ENCODE measurements around the gene ZCWPW1.
"Not testable (repeated sequence)": the region's sequence is repeated elsewhere in the genome, so short reads cannot be mapped to it uniquely, and the experiment has no call there.

Gene ZCWPW1

DNA sequence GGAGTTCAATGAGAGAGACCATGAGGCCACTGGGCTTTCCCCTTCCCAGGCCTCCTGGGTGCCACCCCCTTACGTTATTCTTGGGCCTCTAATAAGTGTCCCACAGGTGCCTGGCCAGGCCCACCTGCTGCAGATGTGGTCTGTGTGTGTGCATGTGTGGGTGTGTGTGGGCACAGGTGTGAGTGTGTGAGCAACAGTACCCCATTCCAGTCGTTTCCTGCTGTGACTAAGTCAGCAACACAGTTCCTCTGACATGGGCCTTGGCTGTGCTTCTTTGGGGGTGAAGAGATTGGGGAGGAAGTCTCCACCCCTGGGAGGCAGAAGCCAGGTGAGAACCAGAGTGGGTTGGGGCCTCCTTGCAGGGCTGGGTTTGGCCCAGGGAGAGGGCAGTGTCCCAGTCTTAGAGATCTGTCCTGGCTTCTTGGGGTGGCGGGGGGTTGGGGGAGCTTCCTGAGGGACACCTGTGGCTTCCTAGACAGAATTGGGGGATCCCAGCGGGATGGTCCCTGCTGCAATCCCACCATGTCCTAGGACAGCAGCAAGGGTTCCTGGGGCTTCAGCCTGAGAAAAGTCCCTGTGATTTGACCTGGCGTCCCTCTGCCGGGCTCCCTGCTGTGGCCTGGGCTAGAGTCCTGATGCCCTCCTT is 74.7 kb downstream of the ZCWPW1 start:
- ATAC-seq: no peak
- TF ChIP-seq ZNF565 (CRISPR knock-in tag; conservative IDR thresholded peaks at IDR 0.05; ENCODE audit: low read depth) (no peak), ZNF70 (CRISPR knock-in tag; IDR thresholded peaks at IDR 0.05) (no peak), ARNTL (CRISPR knock-in tag; IDR thresholded peaks at IDR 0.05; ENCODE audit: borderline replicate concordance, low read depth) (no peak), PPARA (CRISPR knock-in tag; IDR thresholded peaks at IDR 0.05; ENCODE audit: borderline replicate concordance) (no peak), CSDC2 (CRISPR knock-in tag; IDR thresholded peaks at IDR 0.05) (no peak), ZFP30 (CRISPR knock-in tag; IDR thresholded peaks at IDR 0.05) (no peak), TCF4 (CRISPR knock-in tag; IDR thresholded peaks at IDR 0.05; ENCODE audit: borderline replicate concordance) (no peak), BACH2 (CRISPR knock-in tag; IDR thresholded peaks at IDR 0.05; ENCODE audit: borderline replicate concordance) (no peak), ZNF8 (CRISPR knock-in tag; IDR thresholded peaks at IDR 0.05) (no peak), ISL1 (CRISPR knock-in tag; IDR thresholded peaks at IDR 0.05) (no peak), ESRRG (CRISPR knock-in tag; IDR thresholded peaks at IDR 0.05) (no peak)
- TF ChIP-seq, protein P1, sequence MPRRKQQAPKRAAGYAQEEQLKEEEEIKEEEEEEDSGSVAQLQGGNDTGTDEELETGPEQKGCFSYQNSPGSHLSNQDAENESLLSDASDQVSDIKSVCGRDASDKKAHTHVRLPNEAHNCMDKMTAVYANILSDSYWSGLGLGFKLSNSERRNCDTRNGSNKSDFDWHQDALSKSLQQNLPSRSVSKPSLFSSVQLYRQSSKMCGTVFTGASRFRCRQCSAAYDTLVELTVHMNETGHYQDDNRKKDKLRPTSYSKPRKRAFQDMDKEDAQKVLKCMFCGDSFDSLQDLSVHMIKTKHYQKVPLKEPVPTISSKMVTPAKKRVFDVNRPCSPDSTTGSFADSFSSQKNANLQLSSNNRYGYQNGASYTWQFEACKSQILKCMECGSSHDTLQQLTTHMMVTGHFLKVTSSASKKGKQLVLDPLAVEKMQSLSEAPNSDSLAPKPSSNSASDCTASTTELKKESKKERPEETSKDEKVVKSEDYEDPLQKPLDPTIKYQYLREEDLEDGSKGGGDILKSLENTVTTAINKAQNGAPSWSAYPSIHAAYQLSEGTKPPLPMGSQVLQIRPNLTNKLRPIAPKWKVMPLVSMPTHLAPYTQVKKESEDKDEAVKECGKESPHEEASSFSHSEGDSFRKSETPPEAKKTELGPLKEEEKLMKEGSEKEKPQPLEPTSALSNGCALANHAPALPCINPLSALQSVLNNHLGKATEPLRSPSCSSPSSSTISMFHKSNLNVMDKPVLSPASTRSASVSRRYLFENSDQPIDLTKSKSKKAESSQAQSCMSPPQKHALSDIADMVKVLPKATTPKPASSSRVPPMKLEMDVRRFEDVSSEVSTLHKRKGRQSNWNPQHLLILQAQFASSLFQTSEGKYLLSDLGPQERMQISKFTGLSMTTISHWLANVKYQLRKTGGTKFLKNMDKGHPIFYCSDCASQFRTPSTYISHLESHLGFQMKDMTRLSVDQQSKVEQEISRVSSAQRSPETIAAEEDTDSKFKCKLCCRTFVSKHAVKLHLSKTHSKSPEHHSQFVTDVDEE (CRISPR knock-in tag; IDR thresholded peaks at IDR 0.05): no peak
- TF ChIP-seq, protein P2, sequence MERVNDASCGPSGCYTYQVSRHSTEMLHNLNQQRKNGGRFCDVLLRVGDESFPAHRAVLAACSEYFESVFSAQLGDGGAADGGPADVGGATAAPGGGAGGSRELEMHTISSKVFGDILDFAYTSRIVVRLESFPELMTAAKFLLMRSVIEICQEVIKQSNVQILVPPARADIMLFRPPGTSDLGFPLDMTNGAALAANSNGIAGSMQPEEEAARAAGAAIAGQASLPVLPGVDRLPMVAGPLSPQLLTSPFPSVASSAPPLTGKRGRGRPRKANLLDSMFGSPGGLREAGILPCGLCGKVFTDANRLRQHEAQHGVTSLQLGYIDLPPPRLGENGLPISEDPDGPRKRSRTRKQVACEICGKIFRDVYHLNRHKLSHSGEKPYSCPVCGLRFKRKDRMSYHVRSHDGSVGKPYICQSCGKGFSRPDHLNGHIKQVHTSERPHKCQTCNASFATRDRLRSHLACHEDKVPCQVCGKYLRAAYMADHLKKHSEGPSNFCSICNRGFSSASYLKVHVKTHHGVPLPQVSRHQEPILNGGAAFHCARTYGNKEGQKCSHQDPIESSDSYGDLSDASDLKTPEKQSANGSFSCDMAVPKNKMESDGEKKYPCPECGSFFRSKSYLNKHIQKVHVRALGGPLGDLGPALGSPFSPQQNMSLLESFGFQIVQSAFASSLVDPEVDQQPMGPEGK (CRISPR knock-in tag; IDR thresholded peaks at IDR 0.05; ENCODE audit: borderline replicate concordance): no peak
- TF ChIP-seq, protein P3, sequence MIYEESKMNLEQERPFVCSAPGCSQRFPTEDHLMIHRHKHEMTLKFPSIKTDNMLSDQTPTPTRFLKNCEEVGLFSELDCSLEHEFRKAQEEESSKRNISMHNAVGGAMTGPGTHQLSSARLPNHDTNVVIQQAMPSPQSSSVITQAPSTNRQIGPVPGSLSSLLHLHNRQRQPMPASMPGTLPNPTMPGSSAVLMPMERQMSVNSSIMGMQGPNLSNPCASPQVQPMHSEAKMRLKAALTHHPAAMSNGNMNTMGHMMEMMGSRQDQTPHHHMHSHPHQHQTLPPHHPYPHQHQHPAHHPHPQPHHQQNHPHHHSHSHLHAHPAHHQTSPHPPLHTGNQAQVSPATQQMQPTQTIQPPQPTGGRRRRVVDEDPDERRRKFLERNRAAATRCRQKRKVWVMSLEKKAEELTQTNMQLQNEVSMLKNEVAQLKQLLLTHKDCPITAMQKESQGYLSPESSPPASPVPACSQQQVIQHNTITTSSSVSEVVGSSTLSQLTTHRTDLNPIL (CRISPR knock-in tag; IDR thresholded peaks at IDR 0.05; ENCODE audit: low read depth): no peak

DNA sequence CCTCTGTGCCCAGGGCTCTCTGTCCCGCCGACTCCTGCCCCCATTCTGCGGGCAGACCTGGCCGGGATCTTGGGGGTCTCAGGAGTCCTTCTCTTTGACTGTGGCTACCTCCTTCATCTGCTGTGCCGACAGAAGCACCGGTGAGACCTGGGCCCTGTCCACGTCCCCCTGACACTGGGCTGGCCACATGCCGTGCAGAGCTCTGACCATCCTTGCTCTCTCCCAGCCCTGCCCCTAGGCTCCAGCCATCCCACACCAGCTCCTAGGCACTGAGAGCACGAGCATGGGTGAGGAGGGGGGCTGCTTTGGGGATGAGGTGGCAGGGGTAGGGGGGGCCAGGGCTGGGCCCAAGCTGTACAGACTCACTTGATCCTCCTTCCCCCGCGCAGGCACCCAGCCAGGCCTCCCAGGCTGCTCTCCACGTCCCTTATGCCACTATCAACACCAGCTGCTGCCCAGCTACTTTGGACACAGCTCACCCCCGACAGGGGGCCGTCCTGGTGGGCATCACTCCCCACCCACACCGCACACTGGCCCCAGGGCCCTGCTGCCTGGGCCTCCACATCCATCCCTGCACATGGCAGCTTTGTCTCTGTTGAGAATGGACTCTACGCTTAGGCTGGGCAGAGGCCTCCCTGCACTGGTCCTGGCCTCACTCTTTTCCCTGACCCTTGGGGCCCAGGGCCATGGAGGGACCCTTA is 75.4 kb downstream of the ZCWPW1 start:
- TF ChIP-seq POU6F1 (CRISPR knock-in tag; IDR thresholded peaks at IDR 0.05; ENCODE audit: borderline replicate concordance, low read depth) (no peak), ZNF565 (CRISPR knock-in tag; conservative IDR thresholded peaks at IDR 0.05; ENCODE audit: low read depth) (no peak), PPARA (CRISPR knock-in tag; IDR thresholded peaks at IDR 0.05; ENCODE audit: borderline replicate concordance) (no peak)
- no peak; the same call in 2 of the 3 replicates for ATAC-seq

GRCh38 chr7:100352230-100352781 is 76.2 kb downstream of the ZCWPW1 start:
- ATAC-seq: not testable (repeated sequence)

DNA sequence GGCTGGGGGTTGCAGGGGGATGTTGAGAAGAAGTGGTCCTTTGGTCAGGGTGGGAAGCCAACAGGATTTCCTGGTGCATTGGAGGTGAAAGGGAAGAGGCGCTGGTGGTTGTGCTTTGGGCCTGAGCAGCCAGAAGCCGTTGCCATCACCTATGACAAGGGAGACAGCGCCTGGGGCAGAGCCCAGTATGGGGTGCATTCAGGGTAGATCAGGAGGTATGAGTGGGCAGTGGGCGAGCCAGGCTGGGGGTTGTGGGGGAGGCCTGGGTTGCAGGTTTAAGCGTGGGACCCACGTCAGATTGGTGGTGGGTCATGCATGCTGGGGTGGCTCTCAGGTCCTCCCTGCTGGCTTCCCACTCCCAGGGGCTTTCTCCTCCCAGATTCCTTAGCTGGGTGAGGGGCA is 76.8 kb downstream of the ZCWPW1 start:
- ATAC-seq: no peak
- no peak for TF ChIP-seq ISL1 (CRISPR knock-in tag; IDR thresholded peaks at IDR 0.05)
- TF ChIP-seq, protein P3 (CRISPR knock-in tag; IDR thresholded peaks at IDR 0.05; ENCODE audit: low read depth): no peak
- no peak for TF ChIP-seq TOX (CRISPR knock-in tag; IDR thresholded peaks at IDR 0.05; ENCODE audit: borderline replicate concordance)
- TF ChIP-seq ZC3H10 (CRISPR knock-in tag; IDR thresholded peaks at IDR 0.05): no peak
- no peak for TF ChIP-seq RARB (CRISPR knock-in tag; IDR thresholded peaks at IDR 0.05)
- no peak for TF ChIP-seq TCF4 (CRISPR knock-in tag; IDR thresholded peaks at IDR 0.05; ENCODE audit: borderline replicate concordance)
- TF ChIP-seq, protein P1 (CRISPR knock-in tag; IDR thresholded peaks at IDR 0.05): no peak
- no peak for TF ChIP-seq CSDC2 (CRISPR knock-in tag; IDR thresholded peaks at IDR 0.05)
- TF ChIP-seq OSR1 (CRISPR knock-in tag; IDR thresholded peaks at IDR 0.05): no peak
- no peak for TF ChIP-seq ZFP3 (CRISPR knock-in tag; IDR thresholded peaks at IDR 0.05)
- no peak for TF ChIP-seq SNAI2 (CRISPR knock-in tag; IDR thresholded peaks at IDR 0.05)
- TF ChIP-seq ESRRG (CRISPR knock-in tag; IDR thresholded peaks at IDR 0.05): no peak
